HepG2 (cell line): ENCODE results near the gene FDXR. TPM values are rescaled to one million over a fixed set of nuclear protein-coding genes. Genes with fewer than 3 reads are reported as not detected.

ENCODE experiments used
- ATAC-seq: fragments of 200-7000 bp; cut with Tn5 transposase; 3 replicates; pipeline ENCODE4 v1.9.1; 2020; ENCODE audit warnings: mild to moderate bottlenecking, moderate library complexity
- BruUV-seq: library from RNA; stranded (reverse); fragments of 400-500 nt; replicated peaks from 2 replicates; lab custom pipeline; 2021; lab: Mats Ljungman, UMichigan
- CTCF ChIA-PET: fragments of 300-600 bp; formaldehyde crosslinking; extraction: SDS; loops from one replicate; lab custom pipeline; 2021; ENCODE audit warnings: low total read pairs, inconsistent platforms, low intra/inter-chr PET ratio; lab: Yijun Ruan, JAX
- POLR2A ChIA-PET: fragments of 350-600 bp; sonication (Branson Sonifier 250); formaldehyde crosslinking; loops from one replicate; lab custom pipeline; 2020; ENCODE audit warnings: antibody characterized with exemption, inconsistent platforms; lab: Yijun Ruan, JAX
- DNase-seq: peaks from one replicate; pipeline ENCODE4 v3.0.0-alpha.2; 2015; ENCODE audit warnings: low spot score
- FAIRE-seq: peaks from 3 replicates; lab custom pipeline; 2011; peaks lifted over from hg19 to GRCh38; lab: Jason Lieb, UNC
- H2AFZ ChIP-seq: one replicate; pipeline ENCODE4 v1.6.1; 2011; ENCODE audit warnings: low read length, inconsistent platforms
- H3K27ac ChIP-seq: fragments of 300-600 bp; 3 replicates; pipeline ENCODE4 v1.8.0; 2011; ENCODE audit warnings: mixed run types, mild to moderate bottlenecking, mixed read lengths, low read length, inconsistent platforms; ENCODE audit not compliant: insufficient read depth; ENCODE audit errors: extremely low read length
- H3K27me3 ChIP-seq, 2 experiments: fragments of 200-600 bp in 1 of 2; 2 replicates in 1 of 2; 3 replicates in 1 of 2; pipeline versions ENCODE4 v1.6.0 to v1.8.0; 2011; ENCODE audit warnings: low read length in 2 of 2, mild to moderate bottlenecking in 2 of 2, moderate library complexity in 2 of 2, inconsistent platforms in 1 of 2; ENCODE audit not compliant: insufficient read depth in 2 of 2, control insufficient read depth in 1 of 2
- H3K36me3 ChIP-seq, 2 experiments: fragments of 200-600 bp in 1 of 2; replicated peaks in 1 of 2; 2 replicates in 1 of 2; 3 replicates in 1 of 2; pipeline versions ENCODE4 v1.5.1 to v1.8.0; 2011; ENCODE audit warnings: low read length in 2 of 2, inconsistent platforms in 1 of 2; ENCODE audit not compliant: insufficient read depth in 2 of 2, control insufficient read depth in 1 of 2
- H3K4me1 ChIP-seq: 2 replicates; pipeline ENCODE4 v1.5.1; 2012; ENCODE audit warnings: low read length, inconsistent platforms; ENCODE audit not compliant: insufficient read depth
- H3K4me2 ChIP-seq: 2 replicates; pipeline ENCODE4 v1.6.0; 2011; ENCODE audit warnings: low read depth, low read length, inconsistent platforms
- H3K4me3 ChIP-seq, 3 experiments: fragments of 200-600 bp in 1 of 3; sonication (generic), shearing (Covaris generic) in 1 of 3; replicated peaks in 1 of 3; 2 replicates each; pipeline ENCODE4 v1.5.1; 2011 to 2016; ENCODE audit warnings: low read length in 3 of 3, inconsistent platforms in 2 of 3, low read depth in 2 of 3, mild to moderate bottlenecking in 2 of 3, control low read depth in 1 of 3, mixed read lengths in 1 of 3; ENCODE audit not compliant: insufficient read depth in 1 of 3
- H3K79me2 ChIP-seq: one replicate; pipeline ENCODE4 v1.6.1; 2011; ENCODE audit warnings: low read length, inconsistent platforms; ENCODE audit not compliant: insufficient read depth
- H3K9ac ChIP-seq: 2 replicates; pipeline ENCODE4 v1.6.0; 2011; ENCODE audit warnings: mild to moderate bottlenecking, low read depth, low read length, inconsistent platforms; ENCODE audit not compliant: insufficient read depth
- H3K9me3 ChIP-seq: 2 replicates; pipeline ENCODE4 v1.5.1; 2012; ENCODE audit warnings: mild to moderate bottlenecking, low read length
- H4K20me1 ChIP-seq: 2 replicates; pipeline ENCODE4 v1.6.0; 2011; ENCODE audit warnings: inconsistent platforms, mild to moderate bottlenecking, low read length, moderate library complexity; ENCODE audit not compliant: insufficient read depth
- PBX2 ChIP-seq: IDR thresholded peaks from 2 replicates; pipeline ENCODE4 v1.6.1; 2016; ENCODE audit warnings: control low read depth
- PCBP1 ChIP-seq: fragments of 200-400 bp; formaldehyde crosslinking; IDR thresholded peaks from 2 replicates; pipeline ENCODE4 v1.6.1; 2017; ENCODE audit warnings: mild to moderate bottlenecking, low read depth, low read length, borderline replicate concordance
- YEATS4 ChIP-seq: sonication (generic); formaldehyde crosslinking; IDR thresholded peaks from 2 replicates; pipeline ENCODE4 v1.4.0; 2020; ENCODE audit warnings: missing genetic modification reagents, borderline replicate concordance
- ZBTB10 ChIP-seq: sonication (generic); formaldehyde crosslinking; IDR thresholded peaks from 2 replicates; pipeline ENCODE4 v1.4.0; 2020; ENCODE audit warnings: missing genetic modification reagents, borderline replicate concordance
- WGBS: methylation state at CpG from one replicate; pipeline ENCODE4 v1.1.6; 2017; ENCODE audit warnings: low lambda C conversion rate; 5-methylcytosine and 5-hydroxymethylcytosine counted together
- in situ Hi-C: cut with HindIII; loops from 2 replicates; pipeline ENCODE4 v1.10.0; 2017; ENCODE audit warnings: low pct_unique_long_range_greater_than_20kb; ENCODE audit not compliant: extremely low pct_ligation_motif_present
- intact Hi-C: fragments of 100-400 bp; cut with micrococcal nuclease; formaldehyde crosslinking; loops from one replicate; pipeline ENCODE4 v1.10.0; 2022; ENCODE audit not compliant: unreplicated experiment
- polyA plus RNA-seq, 8 experiments: library from polyadenylated mRNA; depleted of rRNA in 3 of 8; stranded (reverse) in 7 of 8; unstranded in 1 of 8; fragments of >200 nt; fragmentation: Illumina TruSeq in 4 of 8; extraction: Trizol in 4 of 8; gene quantifications; 2 replicates each; pipeline versions ENCODE4 v1.2.1 to v1.2.3, GENCODE V29; 2011 to 2016; ENCODE audit warnings: low read depth in 4 of 8, missing spikeins in 1 of 8, mixed read lengths in 1 of 8; ENCODE audit not compliant: insufficient read depth in 1 of 8
- total RNA-seq, 5 experiments: library from RNA; depleted of rRNA; stranded (reverse); fragments of >200 nt; fragmentation: Illumina TruSeq; extraction: Trizol; gene quantifications; 2 replicates each; pipeline ENCODE4 v1.2.3, GENCODE V29; 2016; ENCODE audit warnings: low read depth in 1 of 5

Gene FDXR
- total and polyA plus RNA-seq, 2 of the 13 experiments (the other 11 are each of a cell fraction or from before 2014, with no cell fraction given): 23.4 to 116 TPM

- 0 out of 2 replicates have a peak, but pooled peaks have one; percentile 16 for TF ChIP-seq PCBP1
- TF ChIP-seq PBX2 (CRISPR knock-in tag): no peak
- no peak for TF ChIP-seq ZBTB10 (CRISPR knock-in tag)
- TF ChIP-seq YEATS4 (CRISPR knock-in tag): no peak
- H3K4me3 ChIP-seq: no peak overlapping the region
- no peak overlapping the region for H3K4me2 ChIP-seq
- no peaks in the 10 kb centered on the region for H4K20me1 ChIP-seq
- no peak for FAIRE-seq
- H3K4me1 ChIP-seq: peaks cover 31% of the 10 kb centered on the region
- in situ Hi-C loops (loop anchor here (5.0 kb wide), 1 partner anchor 36 kb away; no protein-coding TSS in a partner anchor), intact Hi-C loops (no loop called here)
- no peaks in the 10 kb centered on the region for H3K9me3 ChIP-seq
- no peak overlapping the region for H2AFZ ChIP-seq
- H3K79me2 ChIP-seq: no peaks in the 10 kb centered on the region
- DNase-seq: no peak
- no TSS peak for BruUV-seq
- 0 out of 3 replicates have a peak, but pooled peaks have one; percentile 2 for ATAC-seq
- H3K27me3 ChIP-seq: peaks cover 23 to 76% of the 10 kb centered on the region in 2 experiments
- WGBS: 35% methylated on average over 18 of the region's 19 CpGs
- no peaks in the 10 kb centered on the region for H3K36me3 ChIP-seq
- H3K9ac ChIP-seq: no peak overlapping the region
- ChIA-PET CTCF (interaction anchor here (2.3 to 3.2 kb wide), 2 partner anchors 36 to 40 kb away, joined by 9 to 23 read pairs; no protein-coding TSS in a partner anchor), POLR2A (interaction anchor here (0.6 to 1.1 kb wide), 4 partner anchors 48 to 145 kb away, joined by 3 to 4 read pairs (median 3); partner anchors contain the start of gene NAT9)
- H3K27ac ChIP-seq: no peak overlapping the region
Measured at GRCh38 chr17:74921026-74921681, 48.4 kb upstream of the FDXR start.
